Measurements from ENCODE around the gene SOX18. TPM values are rescaled to one million over a fixed set of nuclear protein-coding genes. Genes with fewer than 3 reads are reported as not detected.

Gene SOX18
- total RNA-seq, 4 donors from 2014 or later: 6.7 to 116 (median 19.1) TPM

DNA sequence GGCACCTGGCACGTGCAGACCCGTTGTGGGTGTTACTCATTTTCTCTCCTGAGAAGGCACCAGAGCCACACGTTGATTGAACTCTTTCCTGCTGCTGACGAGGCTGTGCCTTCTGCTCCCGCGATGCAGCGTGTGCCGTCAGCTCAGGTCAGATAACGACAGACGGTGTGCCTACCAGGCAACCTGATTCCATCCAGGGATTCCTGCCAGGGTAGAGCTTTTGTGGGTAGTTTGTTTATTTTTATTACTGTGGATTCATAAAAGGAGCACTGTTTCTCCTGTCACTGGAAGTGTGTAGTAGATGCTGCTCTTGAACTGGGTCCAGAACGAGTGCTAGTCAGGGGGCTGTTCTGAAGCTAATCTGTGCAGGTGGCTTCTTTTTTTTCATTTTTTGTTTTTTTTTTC is 47.8 kb downstream of the SOX18 start:
- intact Hi-C loops (cut with DNase I; ENCODE audit: low total_unique reads): no loop called here
- H3K36me3 ChIP-seq: no peaks in the 10 kb centered on the region
- no peak for TF ChIP-seq POLR2A (IDR thresholded peaks at IDR 0.05)

DNA sequence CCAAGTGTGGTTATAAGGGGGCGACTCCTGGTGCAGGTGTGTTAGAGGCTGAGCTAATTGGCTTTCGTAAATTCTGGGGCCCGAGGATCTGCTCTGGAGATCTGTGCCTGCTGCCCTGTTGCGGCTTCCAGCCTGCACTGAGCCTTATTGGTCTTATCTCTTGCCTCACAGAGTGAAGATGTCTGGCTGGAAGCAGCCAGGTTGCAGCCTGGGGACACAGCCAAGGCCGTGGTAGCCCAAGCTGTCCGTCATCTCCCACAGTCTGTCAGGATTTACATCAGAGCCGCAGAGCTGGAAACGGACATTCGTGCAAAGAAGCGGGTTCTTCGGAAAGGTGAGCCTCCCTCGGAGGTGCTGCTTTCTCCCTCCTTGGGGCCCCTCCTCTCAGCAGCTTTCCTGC is 48.5 kb downstream of the SOX18 start:
- Histone ChIP-seq H3K9me3 (no peaks in the 10 kb centered on the region), H3K4me3 (no peak overlapping the region), H3K4me1 (no peaks in the 10 kb centered on the region), H3K36me3 (no peaks in the 10 kb centered on the region), H3K27ac (no peak overlapping the region), H3K27me3 (no peaks in the 10 kb centered on the region)
- TF ChIP-seq CTCF (IDR thresholded peaks at IDR 0.05): no peak
- TF ChIP-seq POLR2A (IDR thresholded peaks at IDR 0.05): no peak
- no peak for DNase-seq
- intact Hi-C loops (cut with DNase I; ENCODE audit: low total_unique reads): no loop called here

More for the DNA sequence above, 47.8 kb downstream of the SOX18 start:
- H3K27me3 ChIP-seq: no peaks in the 10 kb centered on the region
- no peaks in the 10 kb centered on the region for H3K9me3 ChIP-seq
- DNase-seq: no peak
- H3K27ac ChIP-seq: no peak overlapping the region
- H3K4me1 ChIP-seq: no peaks in the 10 kb centered on the region
- H3K4me3 ChIP-seq: no peak overlapping the region

Small RNA genes within 50 kb of the gene (microRNA-seq; reads per million reads assigned to microRNA genes)
- not detected for gene MIR6813 (ENCODE audit: borderline microRNAs expressed, borderline replicate concordance)

Small RNA genes within 50 kb of the gene (small RNA-seq; reads per million reads assigned to genes)
- gene AL355803.1: not detected
- gene MIR6813: not detected

Other genes starting within 250 kb of the SOX18 start
- gene ZBTB46, start 218.4 kb downstream of the SOX18 start, total RNA-seq: 10 to 100 TPM in 3 of 4 donors, 1 to 10 TPM in 1; 5.0 to 62.8 (median 38.8) TPM
- gene ABHD16B, start 188.1 kb downstream of the SOX18 start, total RNA-seq: not detected
- 10 to 100 TPM; 44.1 to 77.8 (median 62.0) TPM for gene TPD52L2, start 184.4 kb downstream of the SOX18 start, total RNA-seq
- gene DNAJC5, start 154.5 kb downstream of the SOX18 start, total RNA-seq: 10 to 100 TPM; 10.9 to 39.8 (median 25.6) TPM
- 10 to 100 TPM; 21.8 to 64.6 (median 23.5) TPM for gene UCKL1, start 93.2 kb downstream of the SOX18 start, total RNA-seq
- gene ZNF512B, start 79.7 kb downstream of the SOX18 start, total RNA-seq: 10 to 100 TPM in 3 of 4 donors, 1 to 10 TPM in 1; 4.7 to 23.3 (median 17.4) TPM
- gene SAMD10, start 70.0 kb downstream of the SOX18 start, total RNA-seq: 1 to 10 TPM in 2 of 4 donors, under 1 TPM in 1, not detected in 1; 0.83 to 7.6 (median 1.2) TPM
- gene PRPF6, start 68.5 kb downstream of the SOX18 start, total RNA-seq: 10 to 100 TPM; 28.5 to 73.0 (median 69.6) TPM
- 1 to 10 TPM in 2 of 4 donors, under 1 TPM in 1, not detected in 1; 0.26 to 2.9 (median 1.9) TPM for gene C20orf204, start 13.5 kb downstream of the SOX18 start, total RNA-seq
- gene TCEA2, start 13.6 kb upstream of the SOX18 start, total RNA-seq: 10 to 100 TPM; 21.5 to 75.4 (median 27.2) TPM
- gene RGS19, start 29.9 kb upstream of the SOX18 start, total RNA-seq: 10 to 100 TPM in 1 of 4 donors, 1 to 10 TPM in 3; 4.6 to 38.8 (median 6.7) TPM
- 1 to 10 TPM in 1 of 4 donors, under 1 TPM in 2, not detected in 1; 0.51 to 1.9 (median 0.64) TPM for gene OPRL1, start 30.4 kb upstream of the SOX18 start, total RNA-seq
- not detected for gene LKAAEAR1, start 34.8 kb upstream of the SOX18 start, total RNA-seq
- not detected for gene NPBWR2, start 57.9 kb upstream of the SOX18 start, total RNA-seq
- gene MYT1, start 114.8 kb upstream of the SOX18 start, total RNA-seq: under 1 TPM in 1 of 4 donors, not detected in 3; 0.21 TPM
- 100 to 1,000 TPM in 1 of 4 donors, 10 to 100 TPM in 3; 50.5 to 162 (median 66.1) TPM for gene PCMTD2, start 206.1 kb upstream of the SOX18 start, total RNA-seq

All from uterus (tissue), 4 donors.